Stimulated activated CD4-positive, alpha-beta T cell treated with anti-CD3 and anti-CD28 coated beads, Interleukin-1b, Interleukin-23, amount 100 ng/mL, for 24 hours (primary cell): ENCODE measurements around the gene DENND2D.

Source experiments
- DNase-seq, 4 experiments: peaks; one replicate each; pipeline ENCODE4 v3.0.0-alpha.2; 2020; ENCODE audit warnings: low read depth in 4 of 4, low spot score in 1 of 4

Gene DENND2D, protein sequence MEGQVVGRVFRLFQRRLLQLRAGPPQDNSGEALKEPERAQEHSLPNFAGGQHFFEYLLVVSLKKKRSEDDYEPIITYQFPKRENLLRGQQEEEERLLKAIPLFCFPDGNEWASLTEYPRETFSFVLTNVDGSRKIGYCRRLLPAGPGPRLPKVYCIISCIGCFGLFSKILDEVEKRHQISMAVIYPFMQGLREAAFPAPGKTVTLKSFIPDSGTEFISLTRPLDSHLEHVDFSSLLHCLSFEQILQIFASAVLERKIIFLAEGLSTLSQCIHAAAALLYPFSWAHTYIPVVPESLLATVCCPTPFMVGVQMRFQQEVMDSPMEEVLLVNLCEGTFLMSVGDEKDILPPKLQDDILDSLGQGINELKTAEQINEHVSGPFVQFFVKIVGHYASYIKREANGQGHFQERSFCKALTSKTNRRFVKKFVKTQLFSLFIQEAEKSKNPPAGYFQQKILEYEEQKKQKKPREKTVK

DNA sequence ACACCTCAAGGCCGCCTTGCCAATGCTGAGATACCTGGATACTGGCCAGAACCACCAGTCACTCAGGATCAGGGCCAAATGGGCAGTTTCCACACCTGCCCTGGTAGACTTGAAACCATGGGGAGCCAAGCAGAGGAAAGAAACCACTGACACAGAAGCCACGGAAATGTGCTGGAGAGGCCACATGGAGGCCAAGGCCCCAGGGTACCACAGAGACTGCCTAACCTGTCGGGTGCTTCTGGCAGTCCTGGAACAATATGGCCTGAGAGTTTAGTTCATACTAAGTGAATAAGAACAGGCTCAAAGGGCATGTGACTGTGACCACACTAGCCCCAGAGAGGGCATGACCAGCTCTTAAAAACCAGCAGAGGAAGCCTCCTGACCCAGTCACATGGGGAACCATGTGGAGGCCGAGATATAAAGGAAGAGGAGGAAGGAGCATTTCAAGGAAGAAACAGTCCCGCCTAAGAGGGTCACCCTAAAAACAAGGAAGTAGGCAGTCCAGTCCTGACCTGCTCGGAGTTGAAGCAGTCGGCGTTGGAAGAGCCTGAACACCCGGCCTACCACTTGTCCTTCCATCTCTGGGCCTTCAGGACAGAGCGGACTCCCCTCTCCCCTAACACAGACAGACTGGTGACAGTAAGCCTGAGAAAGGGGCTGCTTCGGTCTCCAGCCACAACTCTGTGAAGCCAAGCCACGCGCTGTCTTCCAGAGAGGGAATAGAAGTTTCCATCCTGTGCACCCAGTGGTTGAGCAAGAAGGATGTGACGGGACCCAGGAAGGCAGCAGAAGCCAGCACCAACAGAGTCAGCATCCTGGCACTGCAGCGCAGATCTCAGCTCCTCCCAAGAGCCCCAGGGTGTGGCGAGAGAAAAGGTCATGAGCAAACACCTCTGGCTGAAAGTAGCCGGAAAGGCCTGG, at the start of gene DENND2D:
DENND2D (minus strand) TSS at position 766 of the 921 bp plus-strand sequence; CDS start at position 579, 187 bp downstream.
- DNase-seq = peak in 2 of 4 experiments; percentile 49 to 62

DNA sequence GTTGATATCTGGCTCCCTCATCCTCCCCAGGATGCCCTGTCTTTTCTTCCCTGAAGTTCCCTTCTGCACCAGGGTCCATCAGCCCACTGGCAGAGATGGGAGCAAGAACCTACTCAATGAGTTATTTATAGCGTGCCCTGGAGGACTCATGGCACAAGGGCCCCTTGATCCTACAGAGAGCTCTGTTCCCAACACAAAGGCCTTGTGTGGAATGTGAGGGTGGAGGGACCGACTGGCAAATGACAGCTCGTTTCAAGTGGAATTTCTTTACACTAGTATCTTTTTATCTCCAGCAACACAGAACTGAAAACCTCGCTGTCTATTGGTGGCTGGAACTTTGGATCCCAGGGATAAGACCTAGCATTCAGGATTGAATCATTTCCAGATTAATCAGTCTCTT, 49.5 kb upstream of the DENND2D start:
- DNase-seq = no peak

DNA sequence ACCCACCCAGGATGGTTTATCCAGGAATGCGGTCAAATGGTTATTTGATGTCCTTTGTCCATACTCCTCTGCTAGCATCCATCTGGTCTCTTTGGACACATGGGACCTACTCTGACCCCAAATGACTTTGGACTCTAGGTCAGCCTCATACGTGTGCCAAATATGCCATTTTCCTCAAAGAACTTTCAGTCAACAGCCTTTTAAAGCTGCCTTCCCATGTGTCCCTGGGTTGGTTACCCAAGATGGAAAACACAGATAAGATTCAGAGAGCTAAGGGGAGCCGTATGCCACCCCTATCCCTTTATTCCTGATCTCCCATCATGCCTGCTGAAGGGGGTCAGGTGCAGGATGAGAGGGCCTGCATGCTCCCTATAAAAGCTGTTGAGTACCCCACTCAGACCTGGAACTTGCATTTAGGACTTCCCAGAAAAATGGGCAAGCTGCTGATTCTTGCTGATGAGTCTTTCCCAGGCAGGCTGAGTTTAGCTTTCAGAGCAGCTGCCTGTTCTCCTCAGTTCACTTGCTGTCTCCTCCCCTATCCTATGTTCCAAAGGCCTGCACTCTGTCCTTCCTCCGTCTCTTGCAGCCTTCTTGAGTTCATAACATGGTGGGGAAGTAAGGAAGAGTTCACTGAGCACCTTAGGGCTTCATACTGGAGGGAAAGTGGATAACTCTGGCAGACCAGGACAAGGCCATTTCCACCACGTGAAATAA, 46.8 kb upstream of the DENND2D start:
- no peak for DNase-seq

DNA sequence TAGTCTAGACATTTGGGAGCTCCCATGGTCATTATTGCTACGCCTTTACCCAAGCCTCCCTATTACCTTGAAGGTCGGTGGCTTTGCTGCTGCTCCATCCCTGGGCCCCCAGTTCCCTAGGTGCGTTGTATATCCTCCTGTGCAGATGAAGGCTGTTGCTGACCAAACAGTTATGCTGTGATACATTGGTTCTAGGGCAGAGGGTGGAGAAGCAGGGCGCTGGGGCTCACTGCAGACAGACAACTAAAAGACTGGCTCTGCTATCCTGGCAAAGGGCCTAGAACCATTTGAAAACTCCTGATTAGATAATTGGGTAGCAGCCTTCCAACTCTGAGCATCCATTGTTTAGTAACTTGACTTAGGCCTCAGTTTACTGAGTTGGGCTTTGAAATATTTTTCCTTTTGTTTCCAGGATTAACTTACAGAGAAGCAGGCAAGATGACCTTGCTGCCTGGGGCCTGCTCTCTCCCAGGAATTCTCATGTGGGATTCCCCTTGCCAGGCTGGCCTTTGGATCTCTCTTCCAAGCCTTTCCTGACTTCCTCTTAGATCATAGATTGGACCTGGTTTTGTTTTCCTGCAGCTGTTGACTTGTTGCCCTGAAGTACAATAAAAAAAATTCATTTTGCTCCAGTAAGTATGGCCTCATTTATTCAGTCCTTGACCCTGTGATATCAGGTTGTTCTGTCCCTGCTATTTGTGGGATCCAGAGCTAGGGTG, 42.5 kb upstream of the DENND2D start:
- no peak for DNase-seq

DNA sequence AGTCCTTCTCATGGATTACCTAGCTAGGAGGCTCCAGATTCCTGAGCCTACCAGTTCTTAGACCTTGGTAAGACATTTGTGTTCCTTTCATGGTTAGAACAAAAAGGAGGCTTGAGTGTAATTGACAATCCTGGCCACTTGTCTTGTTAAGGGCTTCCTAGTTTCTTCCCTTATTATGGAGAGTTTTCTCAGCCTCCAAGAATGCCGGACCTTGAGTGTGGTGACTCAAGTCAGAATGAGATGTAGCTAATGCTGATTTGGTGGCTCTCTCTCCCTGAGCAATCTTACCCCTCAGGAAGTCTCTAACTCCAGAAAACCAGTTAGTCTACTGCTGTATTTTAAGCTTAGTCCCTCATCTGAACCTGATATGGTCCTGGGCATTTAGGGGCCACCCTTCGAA, 41.4 kb upstream of the DENND2D start:
- DNase-seq = no peak

DNA sequence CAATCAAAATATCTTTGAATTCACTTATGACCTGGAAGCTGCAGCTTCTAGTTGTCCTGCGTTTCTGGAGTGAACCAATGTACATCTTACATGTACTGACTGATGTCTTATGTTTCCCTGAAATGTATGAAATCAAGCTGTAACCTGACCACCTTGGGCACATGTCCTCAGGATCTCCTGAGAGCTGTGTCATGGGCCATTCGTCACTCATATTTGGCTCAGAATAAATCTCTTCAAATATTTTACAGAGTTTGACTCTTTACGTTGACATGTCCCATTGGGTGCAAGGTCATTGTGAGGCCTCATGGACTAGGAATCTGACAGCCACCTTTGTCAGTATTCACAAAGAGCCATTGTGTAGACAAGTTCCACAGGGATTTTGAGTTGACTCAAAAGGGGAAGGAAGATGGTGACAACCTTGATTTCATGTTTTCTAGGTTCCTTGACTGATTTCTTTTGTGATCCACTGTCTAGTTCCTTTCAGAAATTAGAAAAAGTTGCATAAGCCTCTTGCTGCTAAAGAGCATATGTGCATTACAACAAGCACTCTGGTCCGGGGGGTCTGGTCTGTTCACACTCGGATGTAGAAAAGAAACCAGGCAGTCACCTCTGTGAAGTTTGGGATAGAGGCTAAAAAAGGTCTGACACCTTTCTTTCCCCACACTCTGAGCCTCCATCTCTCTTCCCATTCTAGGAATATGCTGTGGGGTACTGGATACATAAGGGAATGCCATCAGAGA, 37.8 kb upstream of the DENND2D start:
- no peak for DNase-seq

DNA sequence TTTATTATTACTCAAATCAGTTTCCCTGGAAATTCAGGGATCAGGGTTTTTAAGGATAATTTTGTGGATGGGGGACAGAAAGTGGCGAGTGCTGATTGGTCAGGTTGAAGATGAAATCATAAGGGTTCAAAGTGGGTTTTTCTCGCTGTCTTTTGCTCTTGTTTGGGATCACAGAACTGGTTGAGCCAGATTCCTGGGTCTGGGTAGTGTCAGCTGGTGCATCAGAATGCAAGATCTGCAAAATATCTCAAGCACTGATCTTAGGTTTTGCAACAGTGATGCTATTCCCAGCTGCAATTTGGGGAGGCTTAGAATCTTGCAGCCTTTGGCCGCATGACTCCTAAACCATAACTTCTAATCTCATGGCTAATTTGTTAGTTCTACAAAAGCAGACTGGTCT, 36.4 kb upstream of the DENND2D start:
- no peak for DNase-seq

DNA sequence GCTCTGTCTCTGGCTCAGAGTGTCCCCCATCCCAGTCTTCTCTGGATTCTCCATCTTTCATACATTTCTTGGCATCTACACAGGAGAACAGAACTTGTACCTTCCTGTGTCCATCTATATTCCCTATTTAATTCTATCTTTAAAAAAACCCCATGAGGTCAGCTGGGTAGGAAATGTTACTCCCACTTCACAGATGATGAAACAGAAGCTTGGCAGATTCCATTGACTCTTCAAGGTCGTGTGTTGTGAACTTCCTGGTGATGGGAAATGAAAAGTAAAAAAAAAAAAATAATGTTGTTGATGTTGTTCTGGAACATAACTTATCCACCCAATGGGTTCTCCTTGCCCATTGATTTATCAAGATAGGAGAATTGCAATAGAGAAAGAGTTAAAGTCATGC, 35.9 kb upstream of the DENND2D start:
- DNase-seq = no peak

DNA sequence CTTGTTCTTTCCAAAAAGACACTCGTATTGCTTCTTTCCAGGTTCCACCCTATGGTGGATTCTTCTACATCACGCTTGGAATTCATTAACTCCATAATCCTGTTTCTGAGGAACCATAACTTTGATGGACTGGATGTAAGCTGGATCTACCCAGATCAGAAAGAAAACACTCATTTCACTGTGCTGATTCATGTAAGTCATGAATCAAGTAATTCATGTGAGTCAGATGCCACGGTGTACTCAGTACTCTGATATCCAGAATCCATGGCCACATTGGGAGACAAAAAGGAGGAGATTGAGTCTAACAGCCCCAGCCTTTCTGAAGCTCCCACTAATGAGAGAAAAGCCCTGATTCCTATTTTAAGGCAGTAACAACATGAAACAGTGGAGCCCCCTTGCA, 34.4 kb upstream of the DENND2D start:
- DNase-seq = no peak

DNA sequence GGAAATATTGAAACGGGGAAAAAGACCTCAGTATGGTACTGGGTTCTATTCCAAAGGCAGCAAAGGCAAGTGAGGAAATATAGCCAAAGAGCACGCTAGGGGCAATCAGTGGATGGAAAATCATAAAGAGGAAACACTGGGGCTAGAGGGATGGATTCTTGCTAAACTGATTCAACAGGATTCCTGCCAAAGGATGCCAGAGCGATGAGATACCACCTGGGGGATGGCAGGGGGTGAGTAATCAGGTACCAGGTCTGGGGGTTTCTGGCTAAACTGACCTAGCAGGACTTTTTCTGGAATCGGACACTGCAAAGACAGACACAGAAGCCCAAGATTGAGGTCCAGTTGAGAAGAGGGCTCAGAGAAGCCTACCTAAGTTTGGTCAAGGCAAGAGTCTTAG, 33.8 kb upstream of the DENND2D start:
- DNase-seq = no peak

DNA sequence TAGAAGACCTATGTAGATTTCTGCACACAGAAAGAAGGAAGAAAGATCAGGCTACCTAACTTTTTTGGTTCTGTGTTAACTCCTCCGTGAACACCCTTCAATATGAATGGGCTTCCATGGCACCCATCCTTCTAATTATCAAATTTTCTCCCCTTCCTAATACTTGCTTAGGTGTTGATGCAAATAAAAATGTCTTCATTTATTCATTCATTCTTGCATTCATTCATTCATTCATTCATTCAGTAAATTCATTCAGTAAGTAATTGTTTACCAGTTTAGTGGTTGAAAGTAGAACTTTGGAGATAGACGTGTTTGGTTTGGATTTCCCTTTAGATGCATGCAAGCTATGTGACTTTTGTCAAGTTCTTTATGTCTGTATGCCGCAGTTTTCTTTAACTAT, 31.7 kb upstream of the DENND2D start:
- no peak for DNase-seq

DNA sequence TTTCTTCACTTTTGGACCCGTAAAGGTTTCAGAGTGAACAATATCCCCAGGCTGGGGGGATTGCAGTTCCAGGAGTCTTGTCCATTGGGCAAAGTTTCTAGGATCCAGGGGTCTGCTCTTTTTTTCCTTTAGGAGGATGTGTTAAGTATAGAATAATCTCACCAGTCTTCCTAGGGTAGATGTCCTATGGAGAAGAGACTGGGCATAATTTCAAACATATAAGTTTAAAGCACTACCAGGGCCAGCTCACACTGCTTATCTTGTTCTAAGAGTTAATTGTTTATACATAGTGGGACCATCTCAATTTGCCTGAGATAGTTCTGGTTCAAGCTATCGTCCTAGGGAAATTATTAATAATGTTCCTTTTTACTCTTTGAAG, 28.3 kb upstream of the DENND2D start:
- DNase-seq = no peak

DNA sequence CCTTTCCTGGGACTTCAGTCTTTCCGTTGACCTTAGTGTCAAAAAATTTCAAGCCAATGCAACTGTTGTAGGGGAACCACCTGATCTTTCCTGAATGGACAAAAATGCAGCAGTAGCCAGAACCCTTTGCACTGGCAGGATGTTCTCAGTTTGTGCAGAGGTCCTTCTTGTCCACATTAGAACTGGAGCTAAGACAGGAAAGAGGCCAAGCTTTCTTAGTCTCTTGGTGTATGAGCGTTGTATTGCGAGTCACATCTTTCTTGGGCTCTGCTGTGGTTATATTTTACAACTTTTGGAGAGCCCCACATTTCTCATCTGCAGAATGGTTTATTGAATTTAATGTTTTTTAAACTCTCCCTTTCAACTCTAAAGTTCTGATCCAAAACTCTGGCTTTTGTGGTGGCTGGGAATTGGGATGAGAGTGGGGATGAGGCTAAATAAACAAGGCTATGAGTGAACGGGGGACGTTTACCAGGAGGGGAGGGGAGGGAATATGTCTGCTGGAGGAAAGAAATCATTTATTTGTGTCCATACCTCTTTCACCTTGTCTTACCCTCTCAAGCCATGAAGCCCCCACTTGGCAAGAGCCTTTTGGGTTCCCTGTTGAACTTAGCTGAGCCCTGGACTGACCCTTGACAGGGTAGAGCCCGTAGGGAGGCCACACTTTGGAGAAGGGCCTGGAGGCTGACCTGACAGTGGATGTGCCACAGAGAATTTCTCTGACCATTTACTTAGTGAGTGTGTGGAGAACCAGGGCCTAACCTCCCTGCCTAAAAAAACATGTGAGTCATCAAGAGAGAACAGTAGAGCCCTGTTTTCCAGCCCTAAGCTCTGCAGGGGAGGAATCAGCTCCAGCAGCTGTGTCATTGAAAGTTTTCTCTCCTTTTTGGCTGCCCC, 27.7 kb upstream of the DENND2D start:
- DNase-seq = no peak

DNA sequence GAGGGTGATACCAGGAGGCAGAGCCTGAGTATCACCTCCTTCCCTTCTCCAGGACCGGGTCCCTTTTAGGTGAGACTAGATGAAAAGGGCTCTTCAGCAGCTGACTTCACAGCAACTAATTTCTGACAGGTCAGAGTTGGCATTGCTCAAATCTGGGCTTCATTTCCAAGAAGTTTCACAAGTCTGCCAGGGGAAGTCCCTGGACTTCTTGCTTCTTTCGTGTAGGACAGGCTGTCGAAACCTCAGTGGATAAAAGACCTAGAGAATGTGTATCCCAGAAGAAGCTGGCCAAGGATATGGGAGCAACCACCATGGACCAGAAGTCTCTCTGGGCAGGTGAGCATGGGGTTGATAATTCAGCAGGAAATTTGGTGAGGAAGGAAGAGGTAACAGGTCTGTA, 27.0 kb upstream of the DENND2D start, which contains the start of gene CHI3L2:
CHI3L2 (plus strand) TSS at position 280 of the 400 bp plus-strand sequence; CDS start at position 297, 17 bp downstream.
- DNase-seq = no peak

DNA sequence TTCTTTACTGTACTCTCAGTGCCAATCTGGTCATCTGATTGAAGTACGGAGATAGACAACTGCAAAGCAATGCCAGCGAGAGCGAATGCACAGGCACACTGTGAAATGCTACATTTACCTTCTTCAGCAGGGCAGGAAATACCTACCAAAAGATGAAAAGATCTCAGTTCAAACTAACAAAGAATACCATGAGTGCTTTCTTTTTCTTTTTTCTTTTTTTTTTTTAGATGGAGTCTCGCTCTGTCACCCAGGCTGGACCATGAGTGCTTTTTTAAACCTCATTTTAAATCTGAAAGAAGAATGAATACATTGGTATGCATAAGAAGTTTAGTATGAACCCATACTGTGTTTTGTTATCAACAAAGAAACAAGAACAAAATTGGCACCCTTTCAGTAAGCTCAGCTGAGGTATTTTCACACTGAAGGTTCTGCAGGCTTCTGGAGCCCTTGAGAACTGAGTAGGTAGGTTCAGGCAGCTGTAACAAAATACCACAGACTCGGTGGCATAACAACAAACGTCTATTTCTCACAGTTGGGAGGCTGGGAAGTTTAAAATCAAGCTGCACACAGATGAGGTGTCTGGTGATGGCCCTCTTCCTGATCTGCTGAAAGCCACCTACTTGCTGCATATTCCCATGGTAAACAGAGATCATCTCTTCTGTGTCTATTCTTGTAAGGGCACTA, 25.4 kb upstream of the DENND2D start:
- no peak for DNase-seq

DNA sequence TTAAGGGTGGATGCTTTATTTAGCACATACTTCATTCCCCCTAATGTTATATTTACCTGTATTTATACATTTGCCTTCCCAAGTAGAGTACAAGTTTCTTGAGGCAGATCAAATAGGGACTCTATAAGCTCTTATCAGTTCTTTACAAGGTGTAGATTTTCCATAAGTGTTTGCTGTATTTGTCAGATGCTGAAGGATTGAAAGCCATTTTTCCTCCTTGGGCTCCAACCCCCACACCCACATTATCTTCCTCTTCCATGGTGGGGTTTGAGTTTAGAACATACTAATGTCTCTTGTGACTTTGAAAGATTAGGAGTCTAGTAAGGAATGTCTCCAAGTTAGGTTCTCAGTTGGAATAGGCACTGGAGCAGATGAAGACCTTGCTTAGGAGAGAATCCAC, 24.6 kb upstream of the DENND2D start:
- no peak for DNase-seq

DNA sequence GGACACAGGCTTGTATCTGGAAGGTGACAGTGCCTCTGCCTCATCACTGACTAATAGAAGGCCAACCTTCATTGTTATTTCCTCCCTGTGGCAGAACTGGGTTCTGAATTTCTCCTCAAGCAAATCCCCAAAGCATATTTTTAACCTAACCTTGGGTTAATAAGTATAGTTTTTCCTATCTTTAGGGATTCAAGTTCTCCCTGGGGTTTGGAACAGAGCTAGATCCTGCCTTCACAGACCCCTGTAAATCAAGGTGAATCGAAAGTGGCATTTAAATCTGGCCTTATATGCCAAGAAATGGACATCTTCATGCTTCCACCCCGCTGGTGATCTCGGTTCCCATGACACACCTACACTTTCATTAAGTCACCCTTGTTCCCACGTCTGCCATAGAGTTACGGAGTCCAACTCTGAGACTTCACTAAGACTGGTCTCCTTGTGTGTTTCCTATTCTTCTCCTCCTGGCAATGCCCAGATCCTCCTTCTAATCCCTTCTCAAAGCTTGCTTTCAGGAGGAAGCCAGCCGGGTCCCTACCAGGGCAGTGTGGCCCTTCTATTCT, 22.8 kb upstream of the DENND2D start:
- no peak for DNase-seq
